HepG2 (cell line): ENCODE measurements around the gene IL2RA. TPM values are rescaled to one million over a fixed set of nuclear protein-coding genes. Genes with fewer than 3 reads are reported as not detected.

Experiments used
- BORCS8-MEF2B ChIP-seq: sonication (generic); formaldehyde crosslinking; IDR thresholded peaks from 2 replicates; pipeline ENCODE4 v1.8.0; 2022; ENCODE audit warnings: mild to moderate bottlenecking, missing genetic modification reagents
- FOXA3 ChIP-seq: IDR thresholded peaks from 2 replicates; pipeline ENCODE4 v1.6.1; 2016; ENCODE audit warnings: missing genetic modification reagents, missing compliant biosample characterization
- GATAD1 ChIP-seq: IDR thresholded peaks from 2 replicates; pipeline ENCODE4 v1.6.1; 2016; ENCODE audit warnings: missing genetic modification reagents, missing compliant biosample characterization
- GZF1 ChIP-seq: sonication (generic); formaldehyde crosslinking; IDR thresholded peaks from 2 replicates; pipeline ENCODE4 v1.5.1; 2020; ENCODE audit warnings: mild to moderate bottlenecking, missing genetic modification reagents
- JUN ChIP-seq: sonication (generic); formaldehyde crosslinking; IDR thresholded peaks from 2 replicates; pipeline ENCODE4 v1.4.0; 2020; ENCODE audit warnings: mild to moderate bottlenecking, missing genetic modification reagents
- KLF9 ChIP-seq: IDR thresholded peaks from 2 replicates; pipeline ENCODE4 v1.6.1; 2016; ENCODE audit warnings: low read depth
- MXD4 ChIP-seq: IDR thresholded peaks from 2 replicates; pipeline ENCODE4 v1.6.1; 2016; ENCODE audit warnings: mild to moderate bottlenecking, missing biosample characterization, missing genetic modification reagents
- SYNCRIP ChIP-seq: fragments of 200-400 bp; formaldehyde crosslinking; IDR thresholded peaks from 2 replicates; pipeline ENCODE4 v1.6.1; 2018; ENCODE audit warnings: mild to moderate bottlenecking, low read depth, low read length; ENCODE audit not compliant: insufficient read depth
- TEAD3 ChIP-seq: optimal IDR thresholded peaks from 2 replicates; pipeline ENCODE3; 2016; ENCODE audit warnings: borderline replicate concordance
- ZNF205 ChIP-seq: IDR thresholded peaks from 2 replicates; pipeline ENCODE4 v1.6.1; 2018; ENCODE audit warnings: missing biosample characterization, missing genetic modification reagents
- ZNF253 ChIP-seq: sonication (generic); formaldehyde crosslinking; IDR thresholded peaks from 2 replicates; pipeline ENCODE4 v1.8.0; 2022; ENCODE audit warnings: mild to moderate bottlenecking, missing genetic modification reagents, borderline replicate concordance
- ZNF432 ChIP-seq: sonication (generic); formaldehyde crosslinking; IDR thresholded peaks from 2 replicates; pipeline ENCODE4 v1.5.0; 2020; ENCODE audit warnings: missing genetic modification reagents, mild to moderate bottlenecking, borderline replicate concordance
- ZNF672 ChIP-seq: sonication (generic); formaldehyde crosslinking; IDR thresholded peaks from 2 replicates; pipeline ENCODE4 v1.8.1; 2022; ENCODE audit warnings: missing genetic modification reagents
- polyA plus RNA-seq, 8 experiments: library from polyadenylated mRNA; depleted of rRNA in 3 of 8; stranded (reverse) in 7 of 8; unstranded in 1 of 8; fragments of >200 nt; fragmentation: Illumina TruSeq in 4 of 8; extraction: Trizol in 4 of 8; gene quantifications; 2 replicates each; pipeline versions ENCODE4 v1.2.1 to v1.2.3, GENCODE V29; 2011 to 2016; ENCODE audit warnings: low read depth in 4 of 8, missing spikeins in 1 of 8, mixed read lengths in 1 of 8; ENCODE audit not compliant: insufficient read depth in 1 of 8
- total RNA-seq, 5 experiments: library from RNA; depleted of rRNA; stranded (reverse); fragments of >200 nt; fragmentation: Illumina TruSeq; extraction: Trizol; gene quantifications; 2 replicates each; pipeline ENCODE4 v1.2.3, GENCODE V29; 2016; ENCODE audit warnings: low read depth in 1 of 5
- TF ChIP-seq, protein P1 (sequence below): sonication (generic); formaldehyde crosslinking; IDR thresholded peaks from 2 replicates; pipeline ENCODE4 v1.9.0; 2021; ENCODE audit warnings: missing genetic modification reagents, mild to moderate bottlenecking, borderline replicate concordance
- TF ChIP-seq, protein P2 (sequence below): sonication (generic); formaldehyde crosslinking; IDR thresholded peaks from 2 replicates; pipeline ENCODE4 v1.4.0; 2020; ENCODE audit warnings: mild to moderate bottlenecking, missing genetic modification reagents
- TF ChIP-seq, protein P3 (sequence below): sonication (generic); formaldehyde crosslinking; IDR thresholded peaks from 2 replicates; pipeline ENCODE4 v1.5.0; 2020; ENCODE audit warnings: mild to moderate bottlenecking, missing genetic modification reagents, borderline replicate concordance
- TF ChIP-seq, protein P4 (sequence below): sonication (generic); formaldehyde crosslinking; IDR thresholded peaks from 2 replicates; pipeline ENCODE4 v1.9.0; 2022; ENCODE audit warnings: missing genetic modification reagents, mild to moderate bottlenecking, borderline replicate concordance
- TF ChIP-seq, protein P5 (sequence below): sonication (generic); formaldehyde crosslinking; IDR thresholded peaks from 2 replicates; pipeline ENCODE4 v1.9.0; 2021; ENCODE audit warnings: missing genetic modification reagents, borderline replicate concordance

IL2RA gene
- total and polyA plus RNA-seq, 2 of the 13 experiments (the other 11 are each of a cell fraction or from before 2014, with no cell fraction given): not detected

DNA sequence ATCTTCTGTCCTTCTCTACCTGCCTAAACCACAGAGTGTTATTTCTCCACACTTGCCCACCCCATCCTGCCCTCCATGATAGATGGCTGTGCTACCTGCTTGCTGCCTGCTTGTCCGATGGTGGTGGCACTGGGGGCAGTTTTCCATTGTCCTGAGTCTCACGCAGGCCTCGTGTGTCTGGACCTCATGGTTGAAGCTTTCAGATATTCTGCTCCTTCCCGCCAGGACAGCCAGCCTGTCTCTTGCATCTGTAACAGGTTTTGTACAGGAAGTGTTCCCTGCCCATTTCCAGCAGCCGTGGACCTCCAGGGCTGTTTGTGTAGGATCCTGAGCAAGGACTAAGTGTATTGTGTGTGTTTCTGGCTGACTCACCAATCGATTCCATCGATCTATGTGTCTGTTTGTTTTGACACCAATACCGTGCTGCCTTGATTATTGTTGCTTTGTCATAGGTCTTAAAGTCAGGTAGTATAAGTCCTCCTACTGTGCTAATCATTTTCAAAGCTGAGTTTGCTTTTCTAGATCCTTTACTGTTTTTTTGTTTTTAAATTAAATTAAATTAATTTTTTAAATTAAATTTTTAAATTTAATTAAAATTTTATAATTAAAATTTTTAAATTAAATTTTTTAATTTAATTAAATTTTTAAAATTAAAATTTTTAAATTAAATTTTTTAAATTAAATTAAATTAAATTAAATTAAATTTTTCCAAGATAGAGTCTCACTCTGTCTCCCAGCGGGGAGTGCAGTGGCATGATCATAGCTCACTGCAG is 93.3 kb downstream of the IL2RA start (continued):
- TF ChIP-seq, protein P1, sequence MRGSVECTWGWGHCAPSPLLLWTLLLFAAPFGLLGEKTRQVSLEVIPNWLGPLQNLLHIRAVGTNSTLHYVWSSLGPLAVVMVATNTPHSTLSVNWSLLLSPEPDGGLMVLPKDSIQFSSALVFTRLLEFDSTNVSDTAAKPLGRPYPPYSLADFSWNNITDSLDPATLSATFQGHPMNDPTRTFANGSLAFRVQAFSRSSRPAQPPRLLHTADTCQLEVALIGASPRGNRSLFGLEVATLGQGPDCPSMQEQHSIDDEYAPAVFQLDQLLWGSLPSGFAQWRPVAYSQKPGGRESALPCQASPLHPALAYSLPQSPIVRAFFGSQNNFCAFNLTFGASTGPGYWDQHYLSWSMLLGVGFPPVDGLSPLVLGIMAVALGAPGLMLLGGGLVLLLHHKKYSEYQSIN (CRISPR knock-in tag): no peak
- TF ChIP-seq, protein P2, sequence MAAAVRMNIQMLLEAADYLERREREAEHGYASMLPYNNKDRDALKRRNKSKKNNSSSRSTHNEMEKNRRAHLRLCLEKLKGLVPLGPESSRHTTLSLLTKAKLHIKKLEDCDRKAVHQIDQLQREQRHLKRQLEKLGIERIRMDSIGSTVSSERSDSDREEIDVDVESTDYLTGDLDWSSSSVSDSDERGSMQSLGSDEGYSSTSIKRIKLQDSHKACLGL (CRISPR knock-in tag): no peak
- peak; percentile 38; the same call in 1 of the 2 replicates for TF ChIP-seq ZNF432 (CRISPR knock-in tag)
- TF ChIP-seq, protein P3, sequence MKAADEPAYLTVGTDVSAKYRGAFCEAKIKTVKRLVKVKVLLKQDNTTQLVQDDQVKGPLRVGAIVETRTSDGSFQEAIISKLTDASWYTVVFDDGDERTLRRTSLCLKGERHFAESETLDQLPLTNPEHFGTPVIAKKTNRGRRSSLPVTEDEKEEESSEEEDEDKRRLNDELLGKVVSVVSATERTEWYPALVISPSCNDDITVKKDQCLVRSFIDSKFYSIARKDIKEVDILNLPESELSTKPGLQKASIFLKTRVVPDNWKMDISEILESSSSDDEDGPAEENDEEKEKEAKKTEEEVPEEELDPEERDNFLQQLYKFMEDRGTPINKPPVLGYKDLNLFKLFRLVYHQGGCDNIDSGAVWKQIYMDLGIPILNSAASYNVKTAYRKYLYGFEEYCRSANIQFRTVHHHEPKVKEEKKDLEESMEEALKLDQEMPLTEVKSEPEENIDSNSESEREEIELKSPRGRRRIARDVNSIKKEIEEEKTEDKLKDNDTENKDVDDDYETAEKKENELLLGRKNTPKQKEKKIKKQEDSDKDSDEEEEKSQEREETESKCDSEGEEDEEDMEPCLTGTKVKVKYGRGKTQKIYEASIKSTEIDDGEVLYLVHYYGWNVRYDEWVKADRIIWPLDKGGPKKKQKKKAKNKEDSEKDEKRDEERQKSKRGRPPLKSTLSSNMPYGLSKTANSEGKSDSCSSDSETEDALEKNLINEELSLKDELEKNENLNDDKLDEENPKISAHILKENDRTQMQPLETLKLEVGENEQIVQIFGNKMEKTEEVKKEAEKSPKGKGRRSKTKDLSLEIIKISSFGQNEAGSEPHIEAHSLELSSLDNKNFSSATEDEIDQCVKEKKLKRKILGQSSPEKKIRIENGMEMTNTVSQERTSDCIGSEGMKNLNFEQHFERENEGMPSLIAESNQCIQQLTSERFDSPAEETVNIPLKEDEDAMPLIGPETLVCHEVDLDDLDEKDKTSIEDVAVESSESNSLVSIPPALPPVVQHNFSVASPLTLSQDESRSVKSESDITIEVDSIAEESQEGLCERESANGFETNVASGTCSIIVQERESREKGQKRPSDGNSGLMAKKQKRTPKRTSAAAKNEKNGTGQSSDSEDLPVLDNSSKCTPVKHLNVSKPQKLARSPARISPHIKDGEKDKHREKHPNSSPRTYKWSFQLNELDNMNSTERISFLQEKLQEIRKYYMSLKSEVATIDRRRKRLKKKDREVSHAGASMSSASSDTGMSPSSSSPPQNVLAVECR: peak; percentile 41; the same call in 1 of the 2 replicates
- TF ChIP-seq SYNCRIP: no peak
- TF ChIP-seq TEAD3 (CRISPR knock-in tag): peak; percentile 83
- no peak for TF ChIP-seq BORCS8-MEF2B
- TF ChIP-seq GZF1: 0 out of 2 replicates have a peak, but pooled peaks have one; percentile 44
- TF ChIP-seq, protein P4, sequence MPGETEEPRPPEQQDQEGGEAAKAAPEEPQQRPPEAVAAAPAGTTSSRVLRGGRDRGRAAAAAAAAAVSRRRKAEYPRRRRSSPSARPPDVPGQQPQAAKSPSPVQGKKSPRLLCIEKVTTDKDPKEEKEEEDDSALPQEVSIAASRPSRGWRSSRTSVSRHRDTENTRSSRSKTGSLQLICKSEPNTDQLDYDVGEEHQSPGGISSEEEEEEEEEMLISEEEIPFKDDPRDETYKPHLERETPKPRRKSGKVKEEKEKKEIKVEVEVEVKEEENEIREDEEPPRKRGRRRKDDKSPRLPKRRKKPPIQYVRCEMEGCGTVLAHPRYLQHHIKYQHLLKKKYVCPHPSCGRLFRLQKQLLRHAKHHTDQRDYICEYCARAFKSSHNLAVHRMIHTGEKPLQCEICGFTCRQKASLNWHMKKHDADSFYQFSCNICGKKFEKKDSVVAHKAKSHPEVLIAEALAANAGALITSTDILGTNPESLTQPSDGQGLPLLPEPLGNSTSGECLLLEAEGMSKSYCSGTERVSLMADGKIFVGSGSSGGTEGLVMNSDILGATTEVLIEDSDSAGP (CRISPR knock-in tag): no peak
- no peak for TF ChIP-seq ZNF672 (CRISPR knock-in tag)
- no peak for TF ChIP-seq MXD4
- peak; percentile 79; the same call in 1 of the 2 replicates for TF ChIP-seq ZNF205 (CRISPR knock-in tag)
- TF ChIP-seq KLF9 (CRISPR knock-in tag): no peak
- TF ChIP-seq JUN (CRISPR knock-in tag): peak; percentile 94
- TF ChIP-seq GATAD1 (CRISPR knock-in tag): no peak; the same call in 1 of the 2 replicates
- TF ChIP-seq ZNF253 (CRISPR knock-in tag): no peak; the same call in 1 of the 2 replicates
- peak; percentile 97 for TF ChIP-seq FOXA3 (CRISPR knock-in tag)
- TF ChIP-seq, protein P5, sequence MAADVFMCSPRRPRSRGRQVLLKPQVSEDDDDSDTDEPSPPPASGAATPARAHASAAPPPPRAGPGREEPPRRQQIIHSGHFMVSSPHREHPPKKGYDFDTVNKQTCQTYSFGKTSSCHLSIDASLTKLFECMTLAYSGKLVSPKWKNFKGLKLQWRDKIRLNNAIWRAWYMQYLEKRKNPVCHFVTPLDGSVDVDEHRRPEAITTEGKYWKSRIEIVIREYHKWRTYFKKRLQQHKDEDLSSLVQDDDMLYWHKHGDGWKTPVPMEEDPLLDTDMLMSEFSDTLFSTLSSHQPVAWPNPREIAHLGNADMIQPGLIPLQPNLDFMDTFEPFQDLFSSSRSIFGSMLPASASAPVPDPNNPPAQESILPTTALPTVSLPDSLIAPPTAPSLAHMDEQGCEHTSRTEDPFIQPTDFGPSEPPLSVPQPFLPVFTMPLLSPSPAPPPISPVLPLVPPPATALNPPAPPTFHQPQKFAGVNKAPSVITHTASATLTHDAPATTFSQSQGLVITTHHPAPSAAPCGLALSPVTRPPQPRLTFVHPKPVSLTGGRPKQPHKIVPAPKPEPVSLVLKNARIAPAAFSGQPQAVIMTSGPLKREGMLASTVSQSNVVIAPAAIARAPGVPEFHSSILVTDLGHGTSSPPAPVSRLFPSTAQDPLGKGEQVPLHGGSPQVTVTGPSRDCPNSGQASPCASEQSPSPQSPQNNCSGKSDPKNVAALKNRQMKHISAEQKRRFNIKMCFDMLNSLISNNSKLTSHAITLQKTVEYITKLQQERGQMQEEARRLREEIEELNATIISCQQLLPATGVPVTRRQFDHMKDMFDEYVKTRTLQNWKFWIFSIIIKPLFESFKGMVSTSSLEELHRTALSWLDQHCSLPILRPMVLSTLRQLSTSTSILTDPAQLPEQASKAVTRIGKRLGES (CRISPR knock-in tag): no peak
